Parathyroid adenoma (tissue), 2 donors: ENCODE results near the gene ARPC2.

Experiments
- H2AFZ ChIP-seq: fragments of 300-600 bp; sonication (generic); one replicate; pipeline ENCODE4 v1.7.0; 2017; ENCODE audit warnings: antibody characterized with exemption, mild to moderate bottlenecking
- H3K27ac ChIP-seq: fragments of 300-600 bp; sonication (generic); one replicate; pipeline ENCODE4 v1.7.0; 2017
- H3K27me3 ChIP-seq: fragments of 300-600 bp; sonication (generic); one replicate; pipeline ENCODE4 v1.7.0; 2017; ENCODE audit warnings: low read length; ENCODE audit not compliant: control insufficient read depth, insufficient read depth
- H3K36me3 ChIP-seq: fragments of 300-600 bp; sonication (generic); one replicate; pipeline ENCODE4 v1.7.0; 2017; ENCODE audit warnings: low read length; ENCODE audit not compliant: control insufficient read depth, insufficient read depth
- H3K4me1 ChIP-seq: fragments of 300-600 bp; sonication (generic); one replicate; pipeline ENCODE4 v1.7.0; 2017; ENCODE audit warnings: control low read depth
- H3K4me2 ChIP-seq: fragments of 300-600 bp; sonication (generic); one replicate; pipeline ENCODE4 v1.7.0; 2017; ENCODE audit warnings: low read length
- H3K4me3 ChIP-seq: fragments of 300-600 bp; sonication (generic); one replicate; pipeline ENCODE4 v1.7.0; 2017; ENCODE audit warnings: low read depth, low read length
- H3K79me2 ChIP-seq: fragments of 300-600 bp; sonication (generic); one replicate; pipeline ENCODE4 v1.7.0; 2017; ENCODE audit warnings: control low read depth
- H3K9ac ChIP-seq: fragments of 300-600 bp; sonication (generic); one replicate; pipeline ENCODE4 v1.7.0; 2017; ENCODE audit warnings: mild to moderate bottlenecking
- H3K9me3 ChIP-seq: fragments of 300-600 bp; sonication (generic); one replicate; pipeline ENCODE4 v1.7.0; 2017; ENCODE audit warnings: low read length; ENCODE audit not compliant: control insufficient read depth
- CTCF ChIP-seq: fragments of 300-600 bp; sonication (generic); IDR thresholded peaks from one replicate; pipeline ENCODE4 v1.7.0; 2017; ENCODE audit warnings: antibody characterized with exemption, mild to moderate bottlenecking
- donor health status: primary hyperparathyroidism.

ARPC2 gene

GRCh38 chr2:218275371-218276072, 58.5 kb downstream of the ARPC2 start:
- H2AFZ ChIP-seq, result no peak overlapping the region
- peaks cover 3% of the 10 kb centered on the region for H3K79me2 ChIP-seq
- no peaks in the 10 kb centered on the region for H3K36me3 ChIP-seq
- no peak for TF ChIP-seq CTCF
- H3K4me3 ChIP-seq, result no peak overlapping the region
- no peaks in the 10 kb centered on the region for H3K27me3 ChIP-seq
- H3K9me3 ChIP-seq, result no peaks in the 10 kb centered on the region
- no peak overlapping the region for H3K9ac ChIP-seq
- H3K4me1 ChIP-seq, result peaks cover 8% of the 10 kb centered on the region
- H3K27ac ChIP-seq, result no peak overlapping the region
- no peak overlapping the region for H3K4me2 ChIP-seq

- no peak overlapping the region for H3K4me2 ChIP-seq
- no peaks in the 10 kb centered on the region for H3K27me3 ChIP-seq
- TF ChIP-seq CTCF, result no peak
- H3K36me3 ChIP-seq, result no peaks in the 10 kb centered on the region
- H3K4me3 ChIP-seq, result no peak overlapping the region
- H3K9ac ChIP-seq, result no peak overlapping the region
- no peak overlapping the region for H2AFZ ChIP-seq
- no peaks in the 10 kb centered on the region for H3K9me3 ChIP-seq
- H3K79me2 ChIP-seq, result peaks cover 5% of the 10 kb centered on the region
- H3K27ac ChIP-seq, result no peak overlapping the region
- peaks cover 4% of the 10 kb centered on the region for H3K4me1 ChIP-seq
Observed at GRCh38 chr2:218276986-218277755, 60.2 kb downstream of the ARPC2 start.

GRCh38 chr2:218277921-218278320, 60.9 kb downstream of the ARPC2 start:
- H3K27ac ChIP-seq, result no peak overlapping the region
- H3K4me1 ChIP-seq, result peaks cover 2% of the 10 kb centered on the region

GRCh38 chr2:218278531-218279360, 61.8 kb downstream of the ARPC2 start:
- no peak overlapping the region for H3K4me2 ChIP-seq
- no peak for TF ChIP-seq CTCF
- H3K9ac ChIP-seq, result no peak overlapping the region
- H3K27me3 ChIP-seq, result no peaks in the 10 kb centered on the region
- H3K36me3 ChIP-seq, result no peaks in the 10 kb centered on the region
- no peaks in the 10 kb centered on the region for H3K4me1 ChIP-seq
- H3K9me3 ChIP-seq, result no peaks in the 10 kb centered on the region
- no peak overlapping the region for H3K27ac ChIP-seq
- H2AFZ ChIP-seq, result no peak overlapping the region
- peaks cover 5% of the 10 kb centered on the region for H3K79me2 ChIP-seq
- H3K4me3 ChIP-seq, result no peak overlapping the region

More at GRCh38 chr2:218277921-218278320, 60.9 kb downstream of the ARPC2 start:
- Histone ChIP-seq H3K9ac (no peak overlapping the region), H3K4me3 (no peak overlapping the region), H3K27me3 (no peaks in the 10 kb centered on the region), H3K9me3 (no peaks in the 10 kb centered on the region), H3K36me3 (no peaks in the 10 kb centered on the region), H3K4me2 (no peak overlapping the region), H3K79me2 (peaks cover 5% of the 10 kb centered on the region), H2AFZ (no peak overlapping the region)
- no peak for TF ChIP-seq CTCF
